NCI-H2107 treated with DMSO at 0.1 percent for 48 hours (cell line): ENCODE data around the gene TFDP1.

Experiments
- DNase-seq: peaks from one replicate; lab custom pipeline; 2025; ENCODE audit not compliant: unreplicated experiment; lab: John Stamatoyannopoulos, UW

TFDP1 gene

GRCh38 chr13:113646921-113647340 is 62.4 kb downstream of the TFDP1 start:
- no peak for DNase-seq

DNA sequence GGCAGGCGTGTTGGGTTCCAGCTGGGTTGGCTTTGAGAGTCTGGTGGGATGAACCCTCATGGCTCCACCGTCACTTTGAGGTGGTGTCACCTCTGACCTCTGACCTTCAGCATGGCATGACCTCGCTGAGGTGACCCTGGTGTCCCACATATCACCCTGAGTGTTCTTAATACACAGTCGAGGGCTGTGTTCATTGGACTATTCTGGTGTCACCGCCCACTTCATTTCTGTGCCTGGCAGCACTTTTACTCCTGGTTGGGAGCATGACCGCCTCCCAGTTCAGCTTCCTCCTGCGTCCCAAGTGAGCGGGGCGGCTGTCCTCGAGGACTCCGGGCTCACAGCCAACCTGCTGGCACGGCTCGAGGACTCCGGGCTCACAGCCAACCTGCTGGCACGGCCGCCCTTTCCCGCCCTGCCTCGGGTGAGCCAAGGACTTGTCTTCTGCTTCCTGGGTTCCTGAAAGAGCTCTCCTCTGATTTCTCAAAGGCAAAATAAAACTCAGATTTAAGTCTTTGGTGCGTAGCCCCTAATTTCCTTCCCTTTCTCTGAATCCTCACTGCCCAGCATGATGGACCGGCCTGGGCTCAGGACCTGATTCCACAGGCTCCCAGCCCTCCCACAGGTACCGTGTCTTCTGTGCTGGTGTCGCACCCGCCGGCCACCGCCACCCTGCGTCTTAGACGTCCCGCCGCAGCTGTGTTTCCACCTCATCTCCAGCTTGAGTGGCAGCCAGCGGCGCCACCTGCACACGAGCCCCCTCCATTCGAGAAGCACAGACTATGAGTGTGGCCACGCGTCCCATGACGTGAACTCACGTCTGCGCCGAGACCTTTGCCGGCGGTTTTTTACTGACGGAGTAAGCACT is 63.0 kb downstream of the TFDP1 start:
- peak; percentile 66 for DNase-seq

DNA sequence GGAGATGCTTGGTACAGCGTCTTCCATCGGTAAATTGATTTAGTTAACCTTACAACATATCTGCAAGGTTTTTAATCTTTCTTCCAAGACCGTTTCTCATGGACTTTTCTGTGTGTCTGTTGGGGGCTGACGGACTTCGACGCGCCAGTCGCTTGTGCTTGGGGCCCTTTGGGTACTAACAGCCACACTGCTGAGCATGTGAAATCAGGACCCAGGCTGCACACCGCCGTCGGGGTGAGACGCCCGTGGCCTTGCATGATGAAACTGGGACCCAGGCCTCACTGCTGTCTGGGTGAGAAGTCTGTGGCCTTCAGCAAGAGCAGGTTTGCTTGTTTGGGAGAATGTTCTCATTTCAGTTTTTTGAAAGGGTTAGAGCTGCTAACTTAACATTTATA is 63.7 kb downstream of the TFDP1 start:
- no peak for DNase-seq

- no peak for DNase-seq
These were observed 64.7 kb downstream of the TFDP1 start for GRCh38 chr13:113649212-113649611.

DNA sequence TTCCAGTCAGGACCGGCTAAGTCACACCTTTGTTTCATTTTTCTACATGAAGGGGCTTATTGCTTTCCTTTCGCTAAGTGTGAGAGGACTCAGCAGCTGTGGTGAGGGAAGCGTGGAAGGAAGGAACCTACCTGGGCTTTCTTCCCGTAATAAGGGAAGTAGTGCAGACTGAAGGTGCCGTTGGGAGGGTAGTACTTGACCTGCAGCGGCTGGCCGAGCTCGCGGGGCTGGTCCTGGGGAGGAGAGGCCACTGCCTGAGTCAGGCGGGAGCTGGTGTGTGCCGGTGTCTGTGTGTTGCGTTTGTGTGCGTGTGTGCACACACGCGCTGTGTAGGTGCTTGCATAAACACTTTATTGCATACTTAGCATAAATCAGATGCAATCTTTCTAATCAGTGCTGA is 65.7 kb downstream of the TFDP1 start:
- DNase-seq = no peak

DNA sequence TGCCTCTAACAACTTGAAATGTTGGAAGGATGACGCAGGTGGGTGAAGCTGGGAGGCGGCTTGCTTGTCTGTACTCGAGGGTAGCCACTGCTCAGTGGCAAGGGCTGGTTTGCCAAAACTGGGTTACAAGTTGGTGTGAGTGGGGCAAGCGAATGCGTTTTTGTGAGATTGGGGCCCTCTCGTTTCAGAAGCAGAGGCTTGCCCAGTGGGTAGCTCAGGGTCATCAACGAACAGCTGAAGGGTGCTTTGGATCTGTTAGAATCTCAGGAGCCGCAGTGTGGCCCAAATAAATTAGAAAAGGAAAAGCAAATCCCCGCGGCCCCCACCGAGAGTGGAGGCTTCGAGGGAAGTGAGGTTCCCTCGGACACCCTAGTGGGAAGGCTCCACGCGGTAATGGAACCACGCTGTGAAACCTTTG is 66.2 kb downstream of the TFDP1 start:
- DNase-seq = no peak

- DNase-seq = no peak
These were observed 67.2 kb downstream of the TFDP1 start for GRCh38 chr13:113651511-113652403.

GRCh38 chr13:113652404-113653263 is 68.1 kb downstream of the TFDP1 start:
- no peak for DNase-seq

- peak; percentile 25 for DNase-seq
These were observed 69.0 kb downstream of the TFDP1 start for GRCh38 chr13:113653264-113654174.

GRCh38 chr13:113654175-113654560 is 69.6 kb downstream of the TFDP1 start:
- no peak for DNase-seq

DNA sequence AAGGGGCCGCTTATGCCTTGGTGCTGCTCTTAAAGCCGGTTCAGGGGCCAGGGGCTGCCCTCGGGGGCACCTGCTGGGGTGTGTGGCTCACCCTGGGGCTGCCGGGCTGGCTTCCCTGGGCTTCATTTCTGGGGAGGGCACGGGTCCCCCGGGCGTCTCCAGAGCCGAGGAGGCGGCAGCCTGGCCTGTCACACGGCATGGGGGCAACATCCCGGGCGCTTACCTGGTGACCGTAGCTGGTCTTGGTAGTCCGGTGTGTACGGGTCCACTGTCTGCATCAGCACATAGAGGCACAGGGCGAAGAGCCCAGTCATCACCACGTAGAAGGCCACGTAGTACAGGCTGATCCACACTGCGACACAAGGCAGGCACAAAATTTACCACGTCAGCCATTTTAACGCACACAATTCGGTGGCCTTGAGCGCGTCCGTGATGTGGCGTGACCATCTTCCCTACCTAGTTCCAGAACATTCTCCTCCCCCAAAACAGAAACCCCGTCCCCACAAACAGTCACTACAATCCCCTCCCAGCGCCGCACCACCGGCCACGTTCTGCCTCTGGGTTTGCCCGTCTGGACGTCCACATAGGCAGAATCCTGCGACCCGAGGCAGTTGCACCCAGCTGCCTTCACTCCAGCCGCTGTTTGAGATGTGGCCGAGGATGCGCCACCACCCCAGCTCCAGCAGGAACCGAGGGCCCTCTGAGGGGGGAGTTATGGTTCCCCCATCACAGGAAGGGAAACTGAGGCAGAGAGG is 70.2 kb downstream of the TFDP1 start:
- no peak for DNase-seq

DNA sequence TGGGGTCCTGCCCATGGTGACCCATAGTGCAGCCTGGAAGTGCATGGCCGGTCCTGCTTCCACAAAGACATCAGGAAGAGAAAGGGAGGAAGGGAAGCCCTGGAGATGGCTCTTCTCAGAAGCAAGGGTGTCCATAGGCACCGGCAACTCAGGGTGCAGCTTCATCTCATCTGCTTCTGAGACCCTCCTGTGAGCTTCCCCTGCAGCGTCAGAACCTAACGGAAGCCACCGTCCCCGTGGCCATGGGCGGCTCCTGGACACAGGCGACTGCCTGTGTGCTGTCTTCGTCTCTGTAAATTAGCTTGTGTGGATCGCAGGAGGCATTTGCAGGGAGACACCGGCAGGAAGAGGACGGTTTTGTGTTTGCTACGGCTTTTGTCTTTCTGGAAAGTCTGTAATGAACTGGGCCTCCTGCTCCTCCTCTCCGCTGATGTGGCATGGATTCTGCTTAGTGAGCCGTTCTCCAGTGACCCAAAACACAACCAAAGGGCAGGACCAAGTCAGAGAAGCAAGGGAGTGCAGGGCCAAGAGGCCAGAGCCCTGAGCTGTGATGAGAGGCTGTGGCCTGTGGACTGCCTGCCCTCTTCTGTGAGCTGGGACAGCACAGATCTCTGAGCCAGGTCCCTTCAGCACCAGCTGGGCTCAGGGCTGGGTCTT is 70.9 kb downstream of the TFDP1 start:
- no peak for DNase-seq

DNA sequence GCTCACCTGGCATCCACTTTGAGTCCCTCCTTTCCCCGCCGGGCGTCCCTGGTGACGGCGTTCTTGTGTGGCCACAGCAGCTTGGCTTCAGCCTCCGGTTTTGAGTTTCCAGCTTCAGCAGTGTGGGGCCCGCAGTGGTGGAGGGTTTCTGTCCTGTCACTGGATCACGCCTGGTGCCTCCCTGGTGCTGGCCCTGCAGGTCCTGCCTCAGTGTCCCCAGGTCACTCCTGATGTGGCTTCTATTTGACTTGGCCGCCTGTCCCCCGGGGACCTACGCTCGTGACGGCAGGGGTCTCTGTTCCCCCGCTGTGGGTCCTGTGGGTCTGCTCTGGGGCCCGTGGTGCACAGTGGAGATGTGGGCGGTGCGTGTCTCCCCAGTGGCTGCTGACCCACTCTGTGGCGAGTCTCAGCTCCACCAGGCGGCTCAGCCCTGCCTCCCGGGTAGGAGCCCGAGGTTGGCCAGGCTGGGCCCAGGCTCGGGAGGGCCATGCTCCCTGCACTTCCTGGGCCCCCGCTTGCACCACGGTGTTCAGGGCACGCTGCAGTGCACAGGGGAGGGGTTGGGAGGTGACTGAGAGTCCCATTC is 71.5 kb downstream of the TFDP1 start:
- no peak for DNase-seq

DNA sequence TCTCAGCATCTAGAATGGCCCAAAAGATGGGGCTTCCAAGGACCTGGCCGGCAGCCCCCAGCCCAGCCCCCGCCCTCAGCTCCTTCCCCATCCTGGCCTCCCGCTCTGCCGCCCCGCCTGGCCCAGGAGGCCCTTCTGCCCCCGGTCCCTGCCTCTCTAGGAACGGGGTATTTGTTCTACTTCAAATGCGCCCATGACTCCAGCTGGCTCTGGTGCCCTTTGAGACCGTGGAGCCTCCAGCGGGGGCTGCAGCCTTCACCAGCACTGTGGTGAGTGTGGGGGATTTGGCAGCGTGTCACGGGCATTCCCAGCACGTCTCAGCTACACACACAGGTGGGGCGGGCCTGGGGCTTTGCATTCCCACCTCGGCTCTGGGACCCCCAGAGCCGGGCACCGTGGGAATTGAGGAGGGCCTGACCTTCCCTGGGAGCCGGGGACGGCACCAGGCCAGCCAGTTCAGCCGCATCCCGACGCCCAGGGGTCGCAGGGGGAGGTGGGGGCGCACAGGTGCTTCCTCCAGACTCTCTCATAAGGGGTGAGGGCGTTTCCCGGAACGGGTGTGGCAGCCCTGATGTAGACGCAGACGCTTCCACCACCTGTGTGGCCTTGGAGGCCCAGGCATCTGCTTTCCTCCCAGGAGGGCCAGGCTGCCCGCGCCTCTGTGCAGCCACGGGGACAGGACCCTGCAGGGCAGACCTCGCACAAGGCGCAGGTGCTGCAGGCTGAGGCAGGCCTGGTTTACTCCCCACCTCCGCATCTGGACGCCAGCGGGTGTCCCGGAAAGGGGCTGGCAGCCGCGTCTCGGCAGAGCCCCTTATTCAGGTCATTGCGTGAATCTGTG is 72.5 kb downstream of the TFDP1 start:
- no peak for DNase-seq

DNA sequence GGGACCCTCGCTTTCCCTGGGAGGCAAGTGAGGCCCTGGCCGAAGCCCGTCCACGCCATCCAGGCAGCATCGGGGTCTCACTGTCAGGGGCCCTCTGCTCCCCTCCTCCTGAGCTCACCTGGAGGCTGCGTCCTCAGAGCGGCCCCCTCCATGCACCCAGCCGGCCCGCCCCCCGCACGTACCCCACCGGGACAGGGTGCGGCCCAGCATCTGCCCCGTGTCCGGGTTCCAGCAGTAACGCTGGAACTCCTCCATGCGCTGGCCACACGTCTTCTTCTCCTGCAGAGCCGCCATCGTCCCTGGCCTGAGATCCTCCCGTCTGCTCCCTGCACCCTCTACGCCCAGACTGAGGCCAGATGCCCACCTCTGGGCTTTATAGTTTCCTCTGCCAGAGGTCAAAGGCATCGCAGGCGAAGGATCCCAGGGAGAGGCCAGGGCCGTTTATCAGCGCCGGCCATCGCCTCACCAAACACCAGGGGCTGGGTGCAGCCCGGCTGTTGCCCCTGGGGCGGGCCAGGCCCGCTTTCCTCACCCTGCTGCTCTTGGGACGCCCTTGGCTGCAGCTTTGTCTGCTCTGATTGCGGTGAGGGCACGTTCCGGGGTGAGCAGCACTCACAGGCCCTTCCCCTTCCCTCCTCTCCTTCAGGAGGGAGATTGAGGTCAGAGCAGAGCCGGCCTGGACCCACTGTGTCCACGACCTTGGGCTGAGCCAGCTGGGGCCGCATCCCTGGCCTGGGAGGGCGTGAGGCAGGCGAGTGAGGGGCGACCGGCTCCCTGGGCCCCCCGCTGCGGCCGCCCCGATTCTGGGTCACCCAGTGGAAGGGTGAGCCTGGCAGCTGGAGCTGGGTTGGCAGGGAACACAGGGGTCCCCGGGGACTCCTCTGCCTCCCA is 73.5 kb downstream of the TFDP1 start, which contains the start of gene ATP4B:
ATP4B (minus strand) TSS at position 348 of the 891 bp plus-strand sequence; CDS start at position 294, 54 bp downstream.
- DNase-seq = no peak

DNA sequence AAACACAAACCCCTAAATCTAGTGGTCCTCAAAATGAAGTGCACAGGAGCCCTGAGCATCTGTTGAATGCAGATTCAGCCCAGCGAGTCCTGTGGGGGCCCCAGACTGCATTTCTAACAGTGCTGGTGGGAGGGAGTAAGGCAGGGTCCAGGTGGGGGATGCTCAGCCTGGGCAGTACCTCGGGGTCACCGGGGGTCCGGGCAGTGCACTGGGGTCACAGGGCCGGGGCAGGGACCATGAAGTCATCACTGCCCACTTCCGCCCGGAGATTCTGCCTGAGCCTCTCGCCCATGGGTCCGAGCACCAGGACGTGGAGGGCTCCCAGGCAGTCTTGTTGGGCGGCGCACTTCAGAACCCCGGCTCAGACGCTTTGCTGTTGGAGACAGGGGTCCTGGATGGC is 74.3 kb downstream of the TFDP1 start:
- no peak for DNase-seq
